ENCODE measurements around the gene ADAMTS12.

The ADAMTS12 gene

DNA sequence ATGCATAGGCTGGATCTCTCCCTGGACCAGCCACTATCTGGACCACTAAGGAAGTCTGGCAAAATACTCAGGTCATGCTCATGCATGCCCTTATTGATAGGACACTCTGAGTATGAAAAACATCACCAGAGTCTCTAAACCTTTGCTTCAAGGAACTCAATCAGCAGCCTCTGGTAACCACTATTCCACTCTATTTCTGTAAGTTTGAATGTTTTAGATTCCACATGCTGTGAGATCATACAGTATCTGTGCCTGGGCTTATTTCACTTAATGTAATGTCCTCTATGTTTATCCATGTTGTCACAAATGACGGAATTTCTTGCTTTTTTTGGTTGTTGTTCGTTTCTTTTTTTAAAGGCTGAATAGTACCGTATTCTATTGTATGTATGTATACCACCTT is 382.8 kb downstream of the ADAMTS12 start:
- H3K36me3 ChIP-seq: no peaks in the 10 kb centered on the region
- H3K4me2 ChIP-seq: no peak overlapping the region
- H3K9ac ChIP-seq: no peak overlapping the region
- TF ChIP-seq Cebpa-rat (IDR thresholded peaks at IDR 0.05): no peak
- H3K4me3 ChIP-seq: no peak overlapping the region
- no peaks in the 10 kb centered on the region for H3K27me3 ChIP-seq
- no peak overlapping the region for H3K27ac ChIP-seq
- H3K9me3 ChIP-seq: no peaks in the 10 kb centered on the region
- no peaks in the 10 kb centered on the region for H4K20me1 ChIP-seq
- H3K4me1 ChIP-seq: peaks cover 6% of the 10 kb centered on the region

GRCh38 chr5:33507426-33507825 is 384.4 kb downstream of the ADAMTS12 start:
- Histone ChIP-seq H3K9ac (no peak overlapping the region), H3K4me1 (no peaks in the 10 kb centered on the region), H3K27ac (no peak overlapping the region), H3K4me3 (no peak overlapping the region), H3K9me3 (0 out of 2 replicates have a peak, but pooled peaks cover 2% of the 10 kb centered on the region), H3K4me2 (no peak overlapping the region), H4K20me1 (no peaks in the 10 kb centered on the region), H3K36me3 (no peaks in the 10 kb centered on the region), H3K27me3 (no peaks in the 10 kb centered on the region)
- TF ChIP-seq Cebpa-rat (IDR thresholded peaks at IDR 0.05): no peak

- H3K9ac ChIP-seq: no peak overlapping the region
- no peaks in the 10 kb centered on the region for H3K27me3 ChIP-seq
- no peaks in the 10 kb centered on the region for H4K20me1 ChIP-seq
- H3K9me3 ChIP-seq: 0 out of 2 replicates have a peak, but pooled peaks cover 9% of the 10 kb centered on the region
- H3K4me2 ChIP-seq: no peak overlapping the region
- no peak overlapping the region for H3K4me3 ChIP-seq
- H3K4me1 ChIP-seq: no peaks in the 10 kb centered on the region
- H3K27ac ChIP-seq: no peak overlapping the region
- no peak for TF ChIP-seq Cebpa-rat (IDR thresholded peaks at IDR 0.05)
- H3K36me3 ChIP-seq: no peaks in the 10 kb centered on the region
Measured at GRCh38 chr5:33504570-33504969, 387.2 kb downstream of the ADAMTS12 start.

DNA sequence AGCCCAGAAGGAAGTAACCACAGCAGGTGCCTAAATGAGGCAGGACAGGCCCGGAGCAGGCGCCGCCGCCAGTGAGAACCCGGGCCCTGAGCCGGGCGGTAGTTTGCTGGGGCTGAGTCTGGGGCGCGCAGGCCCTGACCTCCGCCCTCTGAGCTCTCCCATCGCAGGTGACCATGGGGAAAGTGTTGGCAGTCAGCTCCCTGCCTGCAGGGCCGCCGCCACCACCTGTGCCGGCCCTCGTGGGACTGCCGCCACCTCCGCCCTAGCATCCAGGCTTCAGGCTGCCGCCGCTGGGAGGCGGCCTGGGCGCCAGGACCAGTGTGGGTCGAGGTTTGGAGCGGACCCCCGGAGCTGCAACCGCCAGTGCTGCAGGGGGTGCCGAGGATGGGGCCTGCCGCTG is 389.9 kb downstream of the ADAMTS12 start:
- H3K9me3 ChIP-seq: 0 out of 2 replicates have a peak, but pooled peaks cover 9% of the 10 kb centered on the region
- no peaks in the 10 kb centered on the region for H3K27me3 ChIP-seq
- no peak overlapping the region for H3K4me3 ChIP-seq
- H3K36me3 ChIP-seq: no peaks in the 10 kb centered on the region
- H3K4me1 ChIP-seq: no peaks in the 10 kb centered on the region
- no peak overlapping the region for H3K4me2 ChIP-seq
- H3K27ac ChIP-seq: no peak overlapping the region
- no peak for TF ChIP-seq Cebpa-rat (IDR thresholded peaks at IDR 0.05)
- no peaks in the 10 kb centered on the region for H4K20me1 ChIP-seq
- H3K9ac ChIP-seq: no peak overlapping the region

DNA sequence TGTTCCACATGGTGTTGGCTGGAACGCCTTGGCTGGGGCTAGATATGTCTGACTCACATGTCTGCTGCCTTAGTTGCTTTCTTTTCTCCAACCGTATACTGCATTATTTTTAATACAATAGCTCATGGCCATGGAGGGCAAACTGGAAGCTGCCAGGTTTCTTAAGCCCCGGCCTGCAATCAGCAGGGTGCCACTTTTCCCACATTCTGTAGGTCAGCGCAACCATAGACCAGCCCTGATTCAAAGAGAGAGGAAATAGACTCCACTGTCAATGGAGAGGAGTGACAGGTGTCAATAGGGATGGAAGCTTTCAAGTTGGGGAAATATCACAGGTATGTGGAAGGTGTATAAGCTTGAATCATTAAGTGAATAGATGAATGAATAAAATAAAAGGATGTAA is 390.5 kb downstream of the ADAMTS12 start:
- Histone ChIP-seq H3K4me1 (no peaks in the 10 kb centered on the region), H3K27me3 (no peaks in the 10 kb centered on the region), H3K9ac (no peak overlapping the region), H3K4me3 (no peak overlapping the region), H3K4me2 (no peak overlapping the region), H3K36me3 (no peaks in the 10 kb centered on the region), H4K20me1 (no peaks in the 10 kb centered on the region), H3K9me3 (0 out of 2 replicates have a peak, but pooled peaks cover 9% of the 10 kb centered on the region), H3K27ac (no peak overlapping the region)
- no peak for TF ChIP-seq Cebpa-rat (IDR thresholded peaks at IDR 0.05)

DNA sequence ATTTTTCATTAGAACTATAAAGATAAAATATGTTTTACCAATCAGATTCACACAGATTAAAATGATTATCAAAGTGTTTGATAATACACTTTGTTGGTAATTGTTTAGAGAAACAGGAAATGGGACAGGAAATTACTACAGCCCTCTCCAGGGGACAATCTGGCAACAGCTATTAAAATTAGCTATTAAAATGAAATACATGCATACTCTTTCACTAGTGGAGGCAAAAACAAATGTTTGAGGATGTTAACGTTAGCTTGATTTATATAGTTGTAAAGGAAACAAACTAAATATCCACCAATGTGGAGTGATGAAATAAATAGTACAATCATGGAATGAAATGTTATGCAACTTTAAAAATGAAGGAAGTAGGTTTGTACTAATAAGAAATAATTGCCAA is 397.3 kb downstream of the ADAMTS12 start:
- TF ChIP-seq Cebpa-rat (IDR thresholded peaks at IDR 0.05): no peak
- Histone ChIP-seq H4K20me1 (no peaks in the 10 kb centered on the region), H3K27ac (no peak overlapping the region)

GRCh38 chr5:33491941-33492340 is 399.8 kb downstream of the ADAMTS12 start:
- TF ChIP-seq Cebpa-rat (IDR thresholded peaks at IDR 0.05): no peak
- no peaks in the 10 kb centered on the region for H3K27me3 ChIP-seq
- peaks cover 11% of the 10 kb centered on the region for H3K4me1 ChIP-seq
- H3K9me3 ChIP-seq: peaks cover 9% of the 10 kb centered on the region
- no peak overlapping the region for H3K9ac ChIP-seq
- no peaks in the 10 kb centered on the region for H3K36me3 ChIP-seq
- no peaks in the 10 kb centered on the region for H4K20me1 ChIP-seq
- no peak overlapping the region for H3K27ac ChIP-seq
- no peak overlapping the region for H3K4me2 ChIP-seq
- no peak overlapping the region for H3K4me3 ChIP-seq

More for the DNA sequence above, 397.3 kb downstream of the ADAMTS12 start:
- H3K9ac ChIP-seq: no peak overlapping the region
- peaks cover under 1% of the 10 kb centered on the region; the same call in 1 of the 2 replicates for H3K9me3 ChIP-seq
- peak overlapping the region; percentile 32 for H3K4me2 ChIP-seq
- H3K36me3 ChIP-seq: no peaks in the 10 kb centered on the region
- H3K4me3 ChIP-seq: no peak overlapping the region
- H3K27me3 ChIP-seq: no peaks in the 10 kb centered on the region
- H3K4me1 ChIP-seq: peaks cover 11% of the 10 kb centered on the region

DNA sequence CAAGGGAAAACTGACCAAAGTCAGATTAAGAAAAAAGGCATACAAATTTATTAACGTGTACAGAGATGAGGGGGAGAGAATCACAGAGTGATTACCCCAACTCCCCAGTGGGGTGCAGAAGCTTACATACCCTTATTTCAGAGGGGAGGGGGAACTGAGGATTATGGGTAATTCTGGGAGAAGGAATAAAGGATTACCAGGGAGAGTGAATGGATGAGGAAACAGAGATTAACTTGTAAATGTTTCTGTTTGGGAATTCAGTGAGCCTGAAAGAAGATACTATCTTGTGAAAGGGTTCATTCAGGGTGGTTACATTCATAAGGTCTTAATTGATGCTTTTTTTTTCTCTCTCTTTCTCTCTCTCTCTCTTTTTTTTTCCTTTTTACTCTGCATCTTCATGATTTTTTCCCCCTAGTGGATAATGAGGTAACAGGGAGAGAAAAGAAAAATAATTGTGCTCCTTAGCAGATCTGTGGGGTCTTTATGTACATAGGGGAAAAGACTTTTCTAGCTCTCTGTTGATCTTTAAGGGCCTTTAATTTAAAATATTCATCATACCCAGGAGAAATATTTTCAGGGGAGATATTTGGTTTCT is 401.6 kb downstream of the ADAMTS12 start:
- Histone ChIP-seq H3K27me3 (no peaks in the 10 kb centered on the region), H3K9me3 (peaks cover 9% of the 10 kb centered on the region), H3K36me3 (no peaks in the 10 kb centered on the region), H3K4me1 (peaks cover 11% of the 10 kb centered on the region), H3K4me3 (no peak overlapping the region), H4K20me1 (no peaks in the 10 kb centered on the region), H3K4me2 (no peak overlapping the region), H3K9ac (no peak overlapping the region), H3K27ac (no peak overlapping the region)
- no peak for TF ChIP-seq Cebpa-rat (IDR thresholded peaks at IDR 0.05)

GRCh38 chr5:33489481-33490067 is 402.2 kb downstream of the ADAMTS12 start:
- Histone ChIP-seq H3K9me3 (peaks cover 9% of the 10 kb centered on the region), H3K27me3 (no peaks in the 10 kb centered on the region), H3K4me3 (no peak overlapping the region), H3K4me2 (no peak overlapping the region), H3K36me3 (no peaks in the 10 kb centered on the region), H3K9ac (no peak overlapping the region), H3K4me1 (peaks cover 7% of the 10 kb centered on the region), H3K27ac (no peak overlapping the region), H4K20me1 (no peaks in the 10 kb centered on the region)
- no peak for TF ChIP-seq Cebpa-rat (IDR thresholded peaks at IDR 0.05)

DNA sequence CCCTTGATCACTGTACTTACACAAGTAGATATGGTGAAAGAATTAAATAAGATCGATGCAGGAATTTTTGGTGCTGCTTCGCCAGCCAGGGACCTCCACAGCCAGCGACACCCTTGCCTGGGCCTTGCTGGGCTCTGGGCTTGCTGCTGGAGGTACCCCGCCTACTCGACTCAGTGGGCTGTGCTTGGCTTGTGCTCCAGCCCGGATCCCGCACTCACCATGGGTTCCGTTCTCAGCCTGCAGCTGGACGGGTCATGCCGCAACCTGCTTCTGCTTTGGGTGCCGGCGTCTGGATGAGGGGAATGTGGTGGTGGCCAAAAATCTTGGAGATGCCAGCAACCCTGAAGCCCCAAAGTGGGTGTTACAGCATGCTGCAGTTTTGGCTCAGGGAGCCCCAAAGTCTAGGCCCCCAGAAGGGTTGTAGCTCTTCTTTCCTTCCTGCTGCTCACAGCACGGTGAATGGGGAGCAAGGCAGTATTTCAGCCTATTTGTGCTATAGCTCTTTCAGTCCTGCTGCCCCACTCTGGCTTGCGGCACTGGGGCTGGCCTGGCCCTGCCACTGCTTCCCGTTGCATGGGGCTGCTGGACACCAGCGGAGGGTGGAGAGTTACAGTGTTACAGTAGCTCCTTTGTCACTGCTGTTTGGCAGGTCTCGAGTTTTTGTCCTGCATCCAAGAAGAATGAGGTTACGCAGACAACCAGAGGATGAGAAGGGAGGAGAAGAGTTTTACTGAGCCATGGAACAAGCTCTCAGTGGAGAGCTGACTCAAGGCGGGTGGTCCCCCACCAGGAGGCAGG is 403.0 kb downstream of the ADAMTS12 start:
- Histone ChIP-seq H3K9me3 (peaks cover 9% of the 10 kb centered on the region), H4K20me1 (no peaks in the 10 kb centered on the region), H3K36me3 (no peaks in the 10 kb centered on the region), H3K4me2 (no peak overlapping the region), H3K9ac (no peak overlapping the region), H3K27me3 (no peaks in the 10 kb centered on the region), H3K27ac (no peak overlapping the region), H3K4me3 (no peak overlapping the region), H3K4me1 (no peaks in the 10 kb centered on the region)
- no peak for TF ChIP-seq Cebpa-rat (IDR thresholded peaks at IDR 0.05)
